Glutamatergic neuron (in vitro differentiated cells): ENCODE measurements around the gene YBX1. TPM values are rescaled to one million over a fixed set of nuclear protein-coding genes. Genes with fewer than 3 reads are reported as not detected.

Source experiments
- DNase-seq: peaks from one replicate; pipeline ENCODE4 v3.0.0; 2022
- H3K27ac Mint-ChIP-seq: one replicate; pipeline ENCODE4 v1.8.0; 2020; ENCODE audit warnings: mild to moderate bottlenecking, mixed read lengths, inconsistent platforms; ENCODE audit not compliant: unreplicated experiment
- H3K27me3 Mint-ChIP-seq: one replicate; pipeline ENCODE4 v1.8.0; 2020; ENCODE audit warnings: mild to moderate bottlenecking, moderate library complexity, mixed read lengths, inconsistent platforms; ENCODE audit not compliant: unreplicated experiment
- H3K36me3 Mint-ChIP-seq: one replicate; pipeline ENCODE4 v1.8.0; 2020; ENCODE audit warnings: mild to moderate bottlenecking, mixed read lengths, inconsistent platforms; ENCODE audit not compliant: unreplicated experiment
- H3K4me1 Mint-ChIP-seq: one replicate; pipeline ENCODE4 v1.8.0; 2020; ENCODE audit warnings: mild to moderate bottlenecking, low read depth, mixed read lengths, inconsistent platforms; ENCODE audit not compliant: unreplicated experiment
- H3K4me3 Mint-ChIP-seq: one replicate; pipeline ENCODE4 v1.8.0; 2020; ENCODE audit warnings: mild to moderate bottlenecking, mixed read lengths, inconsistent platforms; ENCODE audit not compliant: unreplicated experiment
- H3K9me3 Mint-ChIP-seq: one replicate; pipeline ENCODE4 v1.8.0; 2020; ENCODE audit warnings: mild to moderate bottlenecking, moderate library complexity, mixed read lengths, inconsistent platforms; ENCODE audit not compliant: unreplicated experiment
- total RNA-seq: library from RNA; stranded (reverse); fragmentation: NEBNext Ultra II Directional; extraction: Animal tissue kit (Norgen Biotek cat#: 25700); gene quantifications from one replicate; pipeline ENCODE4 v1.2.1, GENCODE V29; 2021; ENCODE audit not compliant: unreplicated experiment
- TF ChIP-seq, protein P1 (sequence below): fragments of 200-600 bp; sonication (generic); IDR thresholded peaks from one replicate; pipeline ENCODE4 v1.5.0; 2021; ENCODE audit not compliant: partially characterized antibody, unreplicated experiment

YBX1 gene
- total RNA-seq, 1 donor from 2014 or later, result 531 TPM

GRCh38 chr1:42730002-42730401, 47.8 kb downstream of the YBX1 start:
- Mint-ChIP-seq H3K4me1 (no peaks in the 10 kb centered on the region), H3K27ac (no peak overlapping the region), H3K4me3 (no peak overlapping the region), H3K9me3 (no peaks in the 10 kb centered on the region), H3K27me3 (peaks cover 2% of the 10 kb centered on the region), H3K36me3 (no peaks in the 10 kb centered on the region)
- TF ChIP-seq, protein P1, sequence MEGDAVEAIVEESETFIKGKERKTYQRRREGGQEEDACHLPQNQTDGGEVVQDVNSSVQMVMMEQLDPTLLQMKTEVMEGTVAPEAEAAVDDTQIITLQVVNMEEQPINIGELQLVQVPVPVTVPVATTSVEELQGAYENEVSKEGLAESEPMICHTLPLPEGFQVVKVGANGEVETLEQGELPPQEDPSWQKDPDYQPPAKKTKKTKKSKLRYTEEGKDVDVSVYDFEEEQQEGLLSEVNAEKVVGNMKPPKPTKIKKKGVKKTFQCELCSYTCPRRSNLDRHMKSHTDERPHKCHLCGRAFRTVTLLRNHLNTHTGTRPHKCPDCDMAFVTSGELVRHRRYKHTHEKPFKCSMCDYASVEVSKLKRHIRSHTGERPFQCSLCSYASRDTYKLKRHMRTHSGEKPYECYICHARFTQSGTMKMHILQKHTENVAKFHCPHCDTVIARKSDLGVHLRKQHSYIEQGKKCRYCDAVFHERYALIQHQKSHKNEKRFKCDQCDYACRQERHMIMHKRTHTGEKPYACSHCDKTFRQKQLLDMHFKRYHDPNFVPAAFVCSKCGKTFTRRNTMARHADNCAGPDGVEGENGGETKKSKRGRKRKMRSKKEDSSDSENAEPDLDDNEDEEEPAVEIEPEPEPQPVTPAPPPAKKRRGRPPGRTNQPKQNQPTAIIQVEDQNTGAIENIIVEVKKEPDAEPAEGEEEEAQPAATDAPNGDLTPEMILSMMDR, result no peak
- no peak for DNase-seq

DNA sequence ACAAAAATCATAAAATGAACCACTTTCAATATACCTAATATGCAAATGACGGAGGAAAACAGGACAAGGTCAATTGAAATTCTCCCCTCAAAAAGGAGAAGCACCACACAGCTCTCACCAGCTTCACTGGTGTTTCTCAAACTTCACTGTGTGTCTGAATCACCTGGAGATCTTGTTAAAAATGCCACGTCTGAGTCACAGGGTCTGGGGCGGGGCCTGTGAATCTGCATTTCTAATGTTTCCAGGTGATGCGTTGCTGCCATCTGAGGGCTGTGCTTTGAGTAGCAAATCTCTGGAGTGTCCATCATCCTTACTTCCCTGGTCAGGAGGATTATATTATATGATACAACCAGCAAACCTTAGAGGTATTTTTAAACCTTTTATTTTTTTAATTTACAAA, 48.8 kb downstream of the YBX1 start:
- TF ChIP-seq, protein P1, result no peak
- Mint-ChIP-seq H3K27me3 (peaks cover 2% of the 10 kb centered on the region), H3K4me1 (no peaks in the 10 kb centered on the region), H3K36me3 (no peaks in the 10 kb centered on the region), H3K9me3 (no peaks in the 10 kb centered on the region), H3K27ac (no peak overlapping the region), H3K4me3 (no peak overlapping the region)
- DNase-seq, result no peak

DNA sequence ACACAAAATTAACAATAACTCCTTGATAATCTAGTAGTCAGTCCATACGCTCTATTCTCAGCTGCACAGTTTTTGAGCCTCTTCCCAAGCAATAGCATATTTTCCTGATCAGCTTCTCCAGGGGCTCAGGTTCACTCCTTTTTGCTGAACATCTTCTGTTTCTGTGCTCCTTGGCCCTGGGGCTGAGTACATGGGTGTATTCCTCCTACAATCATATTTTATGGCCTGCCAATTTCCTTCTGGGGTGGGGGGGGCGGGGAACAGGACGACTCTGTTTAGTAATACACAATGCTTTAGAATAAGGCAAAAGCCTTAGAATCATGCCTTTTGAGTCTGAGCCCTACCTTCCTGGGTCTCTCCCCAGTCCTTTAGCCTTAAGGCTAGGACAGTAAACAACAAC, 49.4 kb downstream of the YBX1 start:
- H3K9me3 Mint-ChIP-seq, result peaks cover 2% of the 10 kb centered on the region
- TF ChIP-seq, protein P1, result no peak
- no peak overlapping the region for H3K4me3 Mint-ChIP-seq
- H3K4me1 Mint-ChIP-seq, result no peaks in the 10 kb centered on the region
- DNase-seq, result no peak
- H3K27ac Mint-ChIP-seq, result no peak overlapping the region
- H3K36me3 Mint-ChIP-seq, result no peaks in the 10 kb centered on the region
- peaks cover 2% of the 10 kb centered on the region for H3K27me3 Mint-ChIP-seq

DNA sequence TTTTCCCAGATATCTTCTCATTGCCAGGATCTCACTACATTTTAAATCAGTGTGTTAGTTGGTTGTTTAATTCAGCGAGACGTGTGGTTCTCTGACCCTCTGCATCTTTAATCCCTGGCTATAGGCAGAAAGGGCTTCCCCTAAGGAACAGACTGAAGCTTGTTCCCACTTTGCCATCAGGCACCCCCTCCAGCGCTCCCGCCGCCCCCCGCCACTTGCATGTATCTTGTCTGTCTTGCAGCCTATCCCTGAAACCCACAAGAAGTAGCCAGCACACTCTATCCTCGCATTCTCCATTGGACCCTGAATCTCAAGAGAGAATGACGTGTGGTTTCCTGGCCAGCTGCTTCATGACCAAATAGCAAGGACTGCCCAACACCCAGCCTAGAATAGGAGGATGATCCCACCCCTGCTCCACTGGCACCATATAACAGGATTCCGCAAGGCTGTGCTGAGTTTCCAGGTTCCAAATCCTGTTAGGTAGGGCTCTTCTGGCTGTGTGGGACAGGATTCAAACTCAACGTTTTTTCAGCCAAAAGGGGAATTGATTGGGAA, 50.0 kb downstream of the YBX1 start:
- H3K4me1 Mint-ChIP-seq, result no peaks in the 10 kb centered on the region
- H3K27me3 Mint-ChIP-seq, result peaks cover 4% of the 10 kb centered on the region
- no peak overlapping the region for H3K4me3 Mint-ChIP-seq
- no peaks in the 10 kb centered on the region for H3K36me3 Mint-ChIP-seq
- TF ChIP-seq, protein P1, result no peak
- DNase-seq, result no peak
- H3K27ac Mint-ChIP-seq, result no peak overlapping the region
- peaks cover 2% of the 10 kb centered on the region for H3K9me3 Mint-ChIP-seq

- DNase-seq, result no peak
- Mint-ChIP-seq H3K27ac (no peak overlapping the region), H3K27me3 (peaks cover 4% of the 10 kb centered on the region)
Measured at GRCh38 chr1:42733415-42734200, 51.4 kb downstream of the YBX1 start.

More at GRCh38 chr1:42733415-42734200, 51.4 kb downstream of the YBX1 start:
- TF ChIP-seq, protein P1, result no peak
- Mint-ChIP-seq H3K9me3 (peaks cover 2% of the 10 kb centered on the region), H3K36me3 (no peaks in the 10 kb centered on the region), H3K4me1 (no peaks in the 10 kb centered on the region), H3K4me3 (no peak overlapping the region)
